ENCODE results near the gene GKN1.

- TF ChIP-seq SMC3 (conservative IDR thresholded peaks at IDR 0.05; ENCODE audit: poor library complexity) (no peak), CTCF (IDR thresholded peaks at IDR 0.05; ENCODE audit: poor library complexity, severe bottlenecking) (no peak), REST (IDR thresholded peaks at IDR 0.05; ENCODE audit: borderline replicate concordance) (no peak), EZH2 (IDR thresholded peaks at IDR 0.05; ENCODE audit: borderline replicate concordance, insufficient read depth, low read length, poor library complexity, severe bottlenecking) (no peak), POLR2AphosphoS5 (IDR thresholded peaks at IDR 0.05) (no peak), RAD21 (conservative IDR thresholded peaks at IDR 0.05) (no peak), MXI1 (conservative IDR thresholded peaks at IDR 0.05; ENCODE audit: poor library complexity, severe bottlenecking) (no peak), EP300 (conservative IDR thresholded peaks at IDR 0.05; ENCODE audit: poor library complexity, severe bottlenecking) (no peak), TAF1 (IDR thresholded peaks at IDR 0.05; ENCODE audit: low read depth) (no peak)
Measured at GRCh38 chr2:68977453-68977852, 3.0 kb downstream of the GKN1 start.
